GM12891 (cell line): ENCODE data around the gene COQ8B.

Source experiments
- DNase-seq: peaks from one replicate; pipeline ENCODE4 v3.0.0; 2011; ENCODE audit warnings: low spot score; ENCODE audit not compliant: insufficient read length
- FAIRE-seq: peaks from 2 replicates; lab custom pipeline; 2011; peaks lifted over from hg19 to GRCh38; lab: Jason Lieb, UNC
- PAX5 ChIP-seq: IDR thresholded peaks from 2 replicates; pipeline ENCODE4 v1.6.1; 2011; ENCODE audit warnings: low read length, moderate library complexity, mild to moderate bottlenecking; ENCODE audit not compliant: insufficient read depth, severe bottlenecking
- POLR2A ChIP-seq: IDR thresholded peaks from 2 replicates; pipeline ENCODE4 v1.6.1; 2011; ENCODE audit warnings: low read depth, low read length, control low read depth
- POLR2AphosphoS5 ChIP-seq: IDR thresholded peaks from 2 replicates; pipeline ENCODE4 v1.6.1; 2011; ENCODE audit warnings: low read depth, low read length, control low read depth
- POU2F2 ChIP-seq: IDR thresholded peaks from 2 replicates; pipeline ENCODE4 v1.6.1; 2011; ENCODE audit warnings: low read depth, mild to moderate bottlenecking, control low read depth, low read length, moderate library complexity
- SPI1 ChIP-seq: IDR thresholded peaks from 2 replicates; pipeline ENCODE4 v1.6.1; 2011; ENCODE audit warnings: low read depth, low read length, control low read depth
- TAF1 ChIP-seq: IDR thresholded peaks from 2 replicates; pipeline ENCODE4 v1.6.1; 2011; ENCODE audit warnings: low read depth, low read length, control low read depth

Gene COQ8B

DNA sequence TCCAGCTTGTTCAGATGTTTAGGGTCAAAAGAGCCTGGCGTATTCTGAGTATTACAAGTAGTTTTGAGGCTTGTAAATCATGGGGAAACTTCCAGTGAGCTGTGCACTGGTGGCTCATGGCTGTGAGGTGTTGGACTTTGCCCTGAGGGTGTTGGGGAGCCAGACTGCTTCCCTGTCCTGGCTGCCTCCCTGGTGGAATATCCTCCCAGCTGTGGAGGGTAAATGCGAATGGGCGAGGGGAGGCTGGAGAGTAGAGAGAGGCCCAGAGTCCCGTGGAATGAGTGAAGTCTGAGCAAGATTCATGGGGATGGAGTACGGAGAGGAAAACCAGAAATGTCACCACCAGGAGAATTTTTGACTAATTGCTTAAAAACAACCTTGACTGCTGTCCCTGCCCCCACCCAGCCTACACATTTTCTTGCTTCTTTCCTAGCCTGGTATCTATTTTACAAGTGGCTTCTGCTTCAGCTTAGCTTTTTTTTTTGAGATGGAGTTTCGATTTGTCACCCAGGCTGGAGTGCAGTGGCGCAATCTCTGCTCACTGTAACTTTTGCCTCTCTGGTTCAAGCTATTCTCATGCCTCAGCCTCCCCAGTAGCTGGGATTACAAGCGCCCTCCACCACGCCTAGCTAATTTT lies 38.0 kb upstream of the COQ8B start:
- TF ChIP-seq POU2F2 (0 out of 2 replicates have a peak, but pooled peaks have one; percentile 7), TAF1 (no peak)
- FAIRE-seq = no peak
- no peak for DNase-seq

DNA sequence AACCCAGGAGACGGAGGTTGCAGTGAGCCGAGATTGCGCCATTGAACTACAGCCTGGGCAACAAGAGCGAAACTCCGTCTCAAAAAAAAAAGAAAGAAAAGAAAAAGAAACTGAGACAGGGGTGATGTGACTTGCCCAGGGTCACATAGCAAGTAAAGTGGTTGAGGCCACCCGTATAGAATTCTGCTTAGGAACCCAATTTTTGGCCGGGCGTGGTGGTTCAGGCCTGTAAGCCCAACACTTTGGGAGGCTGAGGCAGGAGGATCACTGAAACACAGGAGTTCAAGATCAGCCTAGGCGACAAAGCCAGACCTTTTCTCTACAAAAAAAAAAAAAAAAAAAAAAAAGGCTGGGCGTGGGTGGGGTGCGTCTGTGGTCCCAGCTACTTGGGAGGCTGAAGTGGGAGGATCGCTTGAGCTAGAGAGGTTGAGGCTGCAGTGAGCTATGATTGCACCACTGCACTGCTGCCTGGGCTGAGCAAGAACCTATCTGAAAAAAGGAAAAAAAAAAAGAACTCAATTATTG lies 35.6 kb upstream of the COQ8B start:
- TF ChIP-seq PAX5 (no peak), POLR2AphosphoS5 (no peak), SPI1 (no peak), POLR2A (no peak), TAF1 (no peak), POU2F2 (no peak)
- FAIRE-seq (no peak), DNase-seq (no peak)

DNA sequence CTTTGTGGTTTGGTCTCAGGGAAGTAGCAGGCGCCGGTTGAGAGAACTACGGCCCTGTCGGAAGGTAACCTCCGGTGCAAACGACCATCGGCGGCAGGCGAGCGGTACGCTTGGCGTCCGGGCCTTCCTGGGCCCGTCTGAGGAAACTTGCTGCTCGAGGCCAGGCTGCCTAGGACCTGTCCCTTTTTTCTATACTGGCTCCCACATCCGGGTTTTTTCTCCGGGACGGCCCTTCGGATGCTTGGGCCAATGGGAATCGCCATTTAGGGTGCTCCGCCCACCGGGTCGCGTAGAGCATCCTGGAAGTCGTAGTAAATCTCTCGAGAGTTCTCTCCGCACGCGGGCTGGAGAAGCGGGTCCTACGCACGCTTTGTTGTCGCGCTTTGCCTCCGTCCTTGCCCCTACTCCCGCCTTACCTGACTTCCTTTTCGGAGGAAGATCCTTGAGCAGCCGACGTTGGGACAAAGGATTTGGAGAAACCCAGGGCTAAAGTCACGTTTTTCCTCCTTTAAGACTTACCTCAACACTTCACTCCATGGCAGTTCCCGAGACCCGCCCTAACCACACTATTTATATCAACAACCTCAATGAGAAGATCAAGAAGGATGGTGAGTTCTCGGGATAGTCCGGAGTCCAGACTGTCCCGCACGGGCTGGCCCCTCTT lies 34.3 kb upstream of the COQ8B start, which contains the start of gene SNRPA:
Gene SNRPA (plus strand): TSS at position 330 of the 664 bp plus-strand sequence. CDS start 206 bp downstream, at position 536.
- DNase-seq (peak; percentile 81), FAIRE-seq (no peak)
- TF ChIP-seq TAF1 (peak; percentile 74), PAX5 (peak; percentile 49), POU2F2 (0 out of 2 replicates have a peak, but pooled peaks have one; percentile 14), SPI1 (no peak; the same call in 1 of the 2 replicates), POLR2A (peak; percentile 77), POLR2AphosphoS5 (peak; percentile 89)

DNA sequence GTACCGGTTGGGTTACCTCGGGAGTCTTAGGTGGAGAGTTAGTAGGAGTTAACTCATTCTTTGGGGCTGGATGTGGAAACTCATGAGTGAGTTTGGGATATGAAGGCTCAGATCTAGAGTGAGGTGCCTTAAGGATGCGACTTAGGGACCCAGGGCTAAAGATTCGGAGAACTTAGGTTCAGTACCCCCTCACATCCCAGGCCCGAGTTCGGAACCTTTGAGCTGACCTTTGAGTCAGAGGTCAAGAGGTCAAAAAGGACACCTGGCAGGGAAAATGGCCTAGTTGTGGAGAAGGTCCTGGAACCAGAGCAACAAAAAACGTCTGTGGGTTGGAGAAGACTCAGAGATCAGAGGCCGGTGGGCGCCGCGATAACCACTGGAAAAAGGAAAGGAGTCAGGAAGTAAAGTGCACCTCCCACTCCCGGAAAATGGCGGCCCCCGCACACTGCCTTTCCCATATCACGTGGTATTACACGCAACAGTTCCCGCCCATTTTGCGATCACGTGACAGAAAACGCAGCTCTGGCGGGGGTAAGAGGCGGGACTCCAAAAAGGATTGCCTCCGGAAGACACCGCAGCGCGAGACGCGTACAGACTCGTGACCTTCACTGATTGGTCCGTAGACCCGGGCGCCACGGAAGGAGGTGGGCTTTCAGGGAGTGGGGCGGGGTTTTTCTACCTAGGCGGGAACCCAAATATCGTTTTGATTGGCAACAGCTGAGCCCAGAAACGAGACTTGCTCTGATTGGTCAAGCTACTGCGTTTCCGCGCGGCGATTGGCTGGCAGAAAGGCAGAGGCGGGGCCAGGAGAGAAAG lies 33.6 kb upstream of the COQ8B start, which contains the start of gene ACTMAP:
Gene ACTMAP (minus strand): TSS at position 420 of the 816 bp plus-strand sequence. CDS start 674 bp downstream, outside the sequence.
- no peak for TF ChIP-seq POU2F2
- no peak; the same call in 1 of the 2 replicates for TF ChIP-seq POLR2AphosphoS5
- peak; percentile 92 for TF ChIP-seq TAF1
- no peak for TF ChIP-seq PAX5
- TF ChIP-seq SPI1 = no peak
- TF ChIP-seq POLR2A = peak; percentile 22; the same call in 1 of the 2 replicates
- FAIRE-seq (peak; percentile 94), DNase-seq (peak; percentile 90)

DNA sequence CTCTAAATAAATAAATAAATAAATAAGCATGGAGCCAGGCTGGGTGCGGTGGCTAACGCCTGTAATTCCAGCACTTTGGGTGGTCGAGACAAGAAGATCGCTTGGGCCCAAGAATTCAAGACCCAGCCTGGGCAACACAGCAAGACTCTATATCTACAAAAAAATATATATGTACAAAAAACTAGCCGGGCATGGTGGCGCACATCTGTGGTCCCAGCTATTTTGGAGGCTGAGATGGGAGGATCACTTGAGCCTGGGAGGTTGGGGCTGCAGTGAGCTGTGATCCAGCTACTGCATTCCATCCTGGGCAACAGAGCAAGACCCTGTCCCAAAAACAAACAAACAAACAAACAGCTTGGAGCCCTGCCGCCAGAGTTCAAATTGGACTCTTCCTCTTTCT lies 30.9 kb upstream of the COQ8B start:
- TF ChIP-seq TAF1 (no peak), POU2F2 (no peak), SPI1 (no peak), POLR2A (no peak), PAX5 (no peak), POLR2AphosphoS5 (no peak)
- DNase-seq (no peak), FAIRE-seq (no peak)

DNA sequence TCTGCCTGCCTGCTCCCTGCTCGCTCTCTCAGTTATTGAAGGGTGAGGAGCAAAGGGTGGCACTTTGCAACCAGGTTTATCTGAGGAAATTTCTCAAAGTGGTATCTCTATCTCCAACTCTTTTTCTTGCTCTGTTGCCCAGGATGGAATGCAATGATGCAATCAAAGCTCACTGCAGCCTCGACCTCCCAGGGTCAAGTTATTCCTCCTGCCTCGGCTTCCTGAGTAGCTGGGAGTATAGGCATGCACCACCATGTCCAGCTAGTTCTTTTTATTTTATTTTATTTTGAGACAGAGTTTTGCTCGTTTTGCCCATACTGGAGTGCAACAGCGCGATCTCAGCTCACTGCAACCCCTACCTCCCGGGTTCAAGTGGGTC lies 28.7 kb upstream of the COQ8B start:
- TF ChIP-seq SPI1 (no peak), POLR2A (no peak), POU2F2 (no peak), POLR2AphosphoS5 (no peak), PAX5 (no peak), TAF1 (no peak)
- no peak for DNase-seq
- no peak for FAIRE-seq

DNA sequence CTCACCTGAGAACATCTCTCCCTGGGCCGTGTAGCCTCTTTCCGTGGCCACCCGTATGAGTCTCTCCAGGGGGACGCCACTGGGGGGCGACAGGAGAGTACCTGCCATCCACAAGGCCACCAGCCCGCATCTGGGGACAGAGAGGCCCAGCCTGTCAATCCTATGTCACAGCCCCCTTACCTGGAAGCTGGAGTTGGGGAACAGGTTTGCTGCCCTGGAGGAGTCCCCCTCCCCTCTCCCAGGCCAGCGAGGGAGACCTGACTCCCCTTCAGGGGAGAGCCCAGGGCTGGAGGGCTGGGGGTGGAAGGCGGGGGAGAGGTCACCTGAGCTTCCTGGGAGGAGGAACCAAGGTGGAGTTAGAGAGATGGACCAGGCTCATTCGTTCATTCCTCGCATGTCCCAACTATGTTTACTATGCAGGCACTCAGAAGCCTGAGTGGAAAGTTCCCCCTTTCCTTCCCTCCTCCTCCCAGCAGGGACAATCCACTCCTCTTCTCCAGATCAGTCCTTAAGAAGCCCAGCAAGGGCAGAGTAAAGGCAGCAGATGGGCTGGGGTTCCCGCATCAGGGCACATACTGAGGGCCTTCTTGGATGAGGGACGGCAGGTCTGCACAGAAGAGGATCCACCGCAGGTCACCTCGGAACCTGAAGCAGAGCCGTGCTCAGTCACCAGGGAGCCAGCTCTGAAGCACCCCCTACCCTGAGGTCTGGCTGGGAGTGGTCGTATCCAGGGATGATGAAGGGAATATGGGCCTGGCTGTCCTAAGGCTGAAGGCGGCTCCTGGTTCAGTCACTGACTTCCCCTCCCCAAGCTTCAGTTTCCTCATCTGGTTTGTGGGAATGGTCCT lies 28.1 kb upstream of the COQ8B start:
- FAIRE-seq = no peak
- TF ChIP-seq PAX5 = no peak
- TF ChIP-seq POLR2A = no peak
- TF ChIP-seq POLR2AphosphoS5 = no peak
- no peak for TF ChIP-seq SPI1
- no peak for TF ChIP-seq POU2F2
- TF ChIP-seq TAF1 = no peak
- peak; percentile 43 for DNase-seq

DNA sequence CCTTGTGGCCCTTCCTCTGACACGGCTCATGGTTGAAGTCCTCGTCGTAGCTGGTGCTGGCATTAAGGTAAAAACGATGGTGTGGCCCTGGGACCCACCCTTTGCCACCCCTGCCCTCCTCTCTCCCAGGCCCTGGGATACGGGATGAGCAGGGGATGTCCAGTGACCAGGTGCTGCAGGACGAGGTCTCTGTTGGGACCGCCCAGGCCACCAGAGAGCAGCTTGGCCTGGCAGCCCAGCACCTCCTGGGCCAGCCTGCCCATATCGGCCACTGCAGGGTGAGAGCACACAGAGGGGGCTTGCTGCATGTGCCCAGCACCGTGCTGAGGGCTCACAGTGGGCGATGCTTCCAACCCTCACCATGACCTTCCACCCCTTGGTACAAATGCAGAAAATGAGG lies 27.2 kb upstream of the COQ8B start:
- DNase-seq = no peak
- TF ChIP-seq SPI1 (no peak), POU2F2 (no peak), POLR2AphosphoS5 (no peak), POLR2A (no peak), PAX5 (no peak), TAF1 (no peak)
- no peak for FAIRE-seq

DNA sequence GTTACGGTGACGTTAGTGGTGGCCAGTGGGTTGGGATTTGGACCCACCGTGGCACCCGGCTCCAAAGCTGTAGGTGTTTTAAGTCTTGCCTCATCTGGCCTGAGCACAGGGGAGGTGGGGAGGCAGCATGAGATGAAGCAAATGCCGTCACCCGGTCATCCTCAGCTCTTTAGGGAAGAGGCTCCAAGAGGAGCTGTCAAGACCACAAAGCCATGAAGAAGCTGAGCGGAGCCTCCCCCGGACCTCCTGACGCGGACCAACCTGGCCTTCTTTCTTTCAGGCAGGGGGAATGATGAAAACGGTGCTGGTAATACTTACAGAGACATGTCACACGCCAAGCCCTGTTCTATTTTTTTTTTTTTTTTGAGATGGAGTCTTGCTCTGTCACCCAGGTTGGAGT lies 26.2 kb upstream of the COQ8B start:
- no peak for TF ChIP-seq PAX5
- TF ChIP-seq TAF1 = no peak
- no peak for TF ChIP-seq POU2F2
- no peak for TF ChIP-seq POLR2AphosphoS5
- no peak for TF ChIP-seq SPI1
- no peak for TF ChIP-seq POLR2A
- FAIRE-seq (no peak), DNase-seq (no peak)
